PFSK-1 (cell line): Measurements from ENCODE around the gene TASP1.

Source experiments
- FOXP2 ChIP-seq: optimal IDR thresholded peaks from 2 replicates; pipeline ENCODE3; 2011; ENCODE audit warnings: borderline replicate concordance, control low read depth, inconsistent platforms; ENCODE audit not compliant: insufficient read depth; ENCODE audit errors: extremely low read length, extremely low read depth
- POLR2AphosphoS5 ChIP-seq: IDR thresholded peaks from 2 replicates; pipeline ENCODE4 v1.6.1; 2012; ENCODE audit warnings: low read depth, mild to moderate bottlenecking, control low read depth, low read length, moderate library complexity
- REST ChIP-seq, 2 experiments: IDR thresholded peaks; 2 replicates each; pipeline versions ENCODE4 v1.6.1 to v1.8.0; 2011 to 2012; ENCODE audit warnings: low read depth in 2 of 2, low read length in 2 of 2, control low read depth in 1 of 2, inconsistent platforms in 1 of 2, mild to moderate bottlenecking in 1 of 2, moderate library complexity in 1 of 2; ENCODE audit not compliant: insufficient read depth in 1 of 2
- SIN3A ChIP-seq: IDR thresholded peaks from 2 replicates; pipeline ENCODE4 v1.6.1; 2012; ENCODE audit warnings: mild to moderate bottlenecking, low read length, moderate library complexity, borderline replicate concordance; ENCODE audit not compliant: insufficient read depth
- TAF1 ChIP-seq: IDR thresholded peaks from 2 replicates; pipeline ENCODE4 v1.6.1; 2012; ENCODE audit warnings: low read length, control low read depth, borderline replicate concordance; ENCODE audit not compliant: insufficient read depth

TASP1 gene

GRCh38 chr20:13487202-13487601 lies 151.5 kb downstream of the TASP1 start:
- TF ChIP-seq SIN3A (no peak), REST (IDR thresholded peaks at IDR 0.05; ENCODE audit: insufficient read depth in 1 of 2, low read depth in 2 of 2, low read length in 2 of 2) (no peak), TAF1 (no peak), FOXP2 (no peak), POLR2AphosphoS5 (no peak)

GRCh38 chr20:13486694-13487093 lies 152.0 kb downstream of the TASP1 start:
- no peak for TF ChIP-seq SIN3A

- TF ChIP-seq SIN3A (no peak), POLR2AphosphoS5 (no peak), TAF1 (no peak), REST (IDR thresholded peaks at IDR 0.05; ENCODE audit: insufficient read depth in 1 of 2, low read depth in 2 of 2, low read length in 2 of 2) (no peak), FOXP2 (no peak)
These were observed 153.2 kb downstream of the TASP1 start for GRCh38 chr20:13485576-13485975.

- TF ChIP-seq FOXP2 (no peak), REST (IDR thresholded peaks at IDR 0.05; ENCODE audit: insufficient read depth in 1 of 2, low read depth in 2 of 2, low read length in 2 of 2) (no peak), TAF1 (no peak), POLR2AphosphoS5 (no peak), SIN3A (no peak)
These were observed 160.4 kb downstream of the TASP1 start for GRCh38 chr20:13478366-13478765.

GRCh38 chr20:13474467-13474866 lies 164.3 kb downstream of the TASP1 start:
- TF ChIP-seq POLR2AphosphoS5 (no peak), TAF1 (no peak), SIN3A (no peak), FOXP2 (no peak), REST (IDR thresholded peaks at IDR 0.05; ENCODE audit: insufficient read depth in 1 of 2, low read depth in 2 of 2, low read length in 2 of 2) (no peak)

GRCh38 chr20:13469262-13469661 lies 169.5 kb downstream of the TASP1 start:
- TF ChIP-seq POLR2AphosphoS5 (no peak), TAF1 (no peak), SIN3A (no peak), REST (IDR thresholded peaks at IDR 0.05; ENCODE audit: insufficient read depth in 1 of 2, low read depth in 2 of 2, low read length in 2 of 2) (no peak), FOXP2 (no peak)
